ENCODE results near the gene VTN.

The VTN gene, protein sequence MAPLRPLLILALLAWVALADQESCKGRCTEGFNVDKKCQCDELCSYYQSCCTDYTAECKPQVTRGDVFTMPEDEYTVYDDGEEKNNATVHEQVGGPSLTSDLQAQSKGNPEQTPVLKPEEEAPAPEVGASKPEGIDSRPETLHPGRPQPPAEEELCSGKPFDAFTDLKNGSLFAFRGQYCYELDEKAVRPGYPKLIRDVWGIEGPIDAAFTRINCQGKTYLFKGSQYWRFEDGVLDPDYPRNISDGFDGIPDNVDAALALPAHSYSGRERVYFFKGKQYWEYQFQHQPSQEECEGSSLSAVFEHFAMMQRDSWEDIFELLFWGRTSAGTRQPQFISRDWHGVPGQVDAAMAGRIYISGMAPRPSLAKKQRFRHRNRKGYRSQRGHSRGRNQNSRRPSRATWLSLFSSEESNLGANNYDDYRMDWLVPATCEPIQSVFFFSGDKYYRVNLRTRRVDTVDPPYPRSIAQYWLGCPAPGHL

DNA sequence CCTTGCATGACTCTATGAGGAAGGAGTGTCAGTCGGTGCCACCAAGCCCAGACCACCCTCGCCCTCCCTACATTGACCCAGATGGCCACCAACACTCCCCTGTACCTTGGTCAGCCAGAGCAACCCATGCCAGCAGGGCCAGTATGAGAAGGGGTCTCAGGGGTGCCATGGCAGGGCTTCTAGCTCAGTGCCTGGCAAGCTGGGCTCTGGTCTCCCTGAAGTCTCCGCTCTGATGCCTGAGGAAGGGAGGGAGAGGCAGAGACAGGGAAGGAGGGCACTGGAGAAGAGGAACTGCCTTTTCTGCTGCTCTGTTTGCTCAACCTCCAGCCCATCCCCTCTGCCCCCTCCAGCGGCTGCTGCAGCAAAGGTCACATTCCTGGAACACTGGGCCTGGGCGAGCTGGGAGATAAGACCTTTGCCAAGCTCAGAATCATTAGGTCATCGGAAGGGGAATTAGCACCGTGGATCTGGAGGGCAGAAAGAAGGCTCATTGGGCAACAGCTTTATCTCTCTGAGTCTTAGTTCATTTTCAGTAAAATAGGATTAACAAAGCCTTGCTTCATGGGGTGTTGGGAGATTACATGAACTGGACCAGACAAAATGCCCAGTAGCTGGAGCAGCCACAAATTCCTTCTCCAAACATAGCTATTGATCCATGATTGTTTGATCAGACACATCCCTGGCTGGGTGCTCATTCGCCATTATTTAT is at the start of gene VTN:
TSS of gene VTN (minus strand) at position 273 of the 709 bp plus-strand sequence. CDS start at position 169, 104 bp downstream.
- DNase-seq (ENCODE audit: low read depth in 2 of 3, low spot score in 2 of 3): no peak

DNA sequence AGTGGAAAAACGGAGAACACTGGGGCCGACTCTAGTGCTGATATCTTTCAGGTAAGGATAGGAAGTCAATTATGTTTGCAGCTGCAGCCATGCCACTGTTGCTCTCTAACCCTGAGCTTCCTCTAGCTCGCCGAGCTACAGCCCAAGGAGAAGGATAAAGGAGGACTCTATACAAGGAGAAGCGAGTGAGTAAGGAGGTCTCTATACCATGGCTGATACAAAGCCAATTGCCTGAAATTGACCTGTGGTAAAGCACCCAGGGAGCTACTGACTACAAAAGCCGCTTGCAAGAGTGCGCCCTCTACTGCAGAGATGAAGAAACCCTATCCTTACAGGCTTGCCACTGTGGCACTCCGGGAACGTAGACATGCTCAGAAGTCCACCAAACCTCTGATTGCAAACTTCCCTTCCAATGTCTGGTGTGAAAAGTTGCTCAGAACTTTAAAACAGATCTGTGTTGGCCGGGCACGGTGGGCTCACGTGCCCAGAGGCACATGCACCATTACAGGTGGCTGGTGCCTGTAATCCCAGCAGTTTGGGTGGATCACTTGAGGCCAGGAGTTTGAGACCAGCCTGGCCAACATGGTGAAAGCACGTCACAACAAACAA is 46.7 kb upstream of the VTN start:
- peak in 1 of 3 experiments; percentile 17 for DNase-seq (ENCODE audit: low read depth in 2 of 3, low spot score in 2 of 3)

DNA sequence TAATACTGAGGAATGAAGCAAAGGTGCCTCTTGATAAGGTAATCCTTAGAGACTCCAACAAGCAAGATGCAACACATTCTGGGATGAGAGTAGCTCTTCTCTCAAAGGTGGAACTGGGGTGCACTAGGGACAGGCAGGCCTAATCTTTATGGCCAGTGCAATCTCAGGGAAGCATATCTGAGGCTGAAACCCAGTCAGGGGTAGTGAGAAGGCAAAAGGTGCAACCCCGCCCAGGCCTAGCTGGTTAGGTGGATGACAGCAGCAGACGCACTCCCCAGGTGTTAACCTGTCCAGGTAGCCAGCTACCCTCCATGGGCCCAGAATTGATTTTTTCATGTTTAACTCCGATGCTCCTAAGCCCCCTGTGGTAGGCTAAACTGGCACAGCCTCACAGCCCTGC is 45.8 kb upstream of the VTN start:
- DNase-seq (ENCODE audit: low read depth in 2 of 3, low spot score in 2 of 3): no peak

DNA sequence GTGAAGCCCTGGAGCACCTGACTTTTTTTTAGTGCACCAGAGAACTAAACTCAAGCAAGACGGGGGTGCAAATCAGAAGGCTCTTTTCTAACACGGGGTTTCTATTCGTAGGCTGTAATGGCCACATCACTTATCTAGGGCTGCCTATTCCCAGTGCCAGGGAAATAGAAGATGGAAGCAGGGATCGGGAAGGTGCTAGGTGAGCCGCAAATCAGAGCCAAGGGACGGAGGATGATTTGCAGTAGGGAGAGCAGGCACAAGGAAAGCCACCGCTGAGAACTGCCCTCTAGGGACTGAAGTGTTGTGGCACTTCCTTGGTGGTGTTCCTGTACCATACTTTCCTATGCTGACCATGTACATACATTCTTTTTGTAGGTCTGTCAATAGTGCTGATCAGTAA is 43.7 kb upstream of the VTN start:
- no peak for DNase-seq (ENCODE audit: low read depth in 2 of 3, low spot score in 2 of 3)

DNA sequence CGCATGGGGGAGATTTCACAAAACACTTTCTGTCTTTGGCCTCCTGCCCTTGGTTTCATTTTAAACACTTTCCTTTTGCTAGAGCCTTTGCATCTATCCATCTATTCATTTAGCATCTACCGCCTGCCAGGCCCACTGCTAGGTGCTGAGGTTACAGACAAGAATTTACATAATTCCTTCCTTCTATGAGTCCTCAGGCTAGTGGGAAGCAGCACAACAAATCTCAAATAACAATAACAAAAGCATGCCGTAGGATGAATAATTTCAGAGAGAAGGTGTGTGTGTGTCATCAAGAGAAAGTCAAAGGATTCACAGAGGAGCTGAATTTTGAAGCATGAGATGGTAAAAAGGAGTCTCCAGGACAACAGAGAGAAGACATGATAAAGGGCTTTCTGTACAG is 42.0 kb upstream of the VTN start:
- DNase-seq (ENCODE audit: low read depth in 2 of 3, low spot score in 2 of 3): no peak

DNA sequence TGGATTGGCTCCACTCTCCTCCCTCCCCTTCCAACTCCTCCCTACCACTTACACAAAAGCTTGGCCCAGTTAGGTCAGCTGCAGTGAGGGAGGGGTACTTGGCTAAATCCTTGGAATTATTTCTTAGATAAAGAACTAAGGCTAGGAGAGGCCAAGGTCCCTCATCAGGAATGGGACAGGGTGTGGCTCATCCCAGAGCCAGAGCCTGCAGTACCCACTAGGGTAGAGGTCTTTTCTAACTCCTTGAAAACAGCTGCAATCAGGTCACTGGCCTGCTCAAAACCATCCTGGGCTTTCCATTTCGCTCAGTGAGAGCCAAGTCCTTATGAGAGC is 37.8 kb upstream of the VTN start:
- no peak for DNase-seq (ENCODE audit: low read depth in 2 of 3, low spot score in 2 of 3)

DNA sequence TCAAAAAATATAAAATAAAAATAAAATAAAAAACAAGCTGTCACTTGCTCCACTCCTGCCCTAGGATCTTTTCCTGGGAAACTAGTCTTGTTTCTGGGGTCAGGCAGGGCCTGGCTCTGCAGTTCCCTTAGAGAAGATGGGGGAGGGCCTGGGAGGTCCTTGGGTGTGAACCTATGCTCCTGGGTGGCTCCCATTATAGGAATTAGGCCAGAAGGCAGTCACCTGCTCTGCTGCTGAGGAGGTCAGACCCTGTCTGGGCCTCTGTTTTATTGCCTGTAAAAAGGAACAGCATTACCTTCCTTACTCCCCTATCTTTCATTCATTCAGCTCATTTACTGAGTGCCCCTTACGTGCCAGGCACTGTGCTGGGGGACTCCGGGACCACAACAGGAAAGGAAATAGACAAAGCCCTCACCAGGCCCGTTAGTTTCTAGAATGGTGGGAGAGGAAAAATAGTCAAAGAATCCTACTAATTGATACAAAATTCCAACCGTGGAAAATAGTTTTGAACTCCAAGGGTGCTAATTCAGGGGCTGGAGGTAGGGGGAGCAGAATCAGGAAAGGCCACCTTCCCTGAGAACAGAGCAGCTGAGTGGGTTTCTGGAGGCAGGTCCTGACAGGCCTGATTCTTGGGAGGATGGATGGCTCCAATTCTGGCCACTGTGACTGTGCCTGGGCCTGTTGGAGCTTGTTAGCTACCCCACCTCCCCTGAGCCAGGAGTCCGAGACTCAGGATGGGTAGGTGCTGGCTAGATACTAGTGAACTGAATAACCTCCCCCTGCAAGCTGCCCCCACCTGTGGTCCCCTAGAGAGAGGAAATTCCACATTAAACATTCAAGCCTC is 37.2 kb upstream of the VTN start:
- no peak for DNase-seq (ENCODE audit: low read depth in 2 of 3, low spot score in 2 of 3)

DNA sequence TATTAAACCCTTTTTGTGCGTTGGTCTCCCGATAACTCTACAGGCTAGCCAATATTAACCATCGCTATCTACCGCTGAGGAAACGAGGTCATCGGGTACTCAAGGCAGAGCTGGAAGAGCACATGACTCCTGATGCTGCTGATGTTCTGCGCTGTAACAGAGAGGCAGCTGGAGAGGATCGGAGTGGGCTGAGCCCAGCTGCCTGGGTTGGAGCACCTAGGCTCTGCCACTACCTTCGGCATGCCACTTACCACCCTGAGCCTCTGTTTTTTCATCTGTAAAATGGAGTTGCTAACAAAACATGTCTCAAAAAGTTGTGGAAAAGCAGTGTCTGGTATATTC is 36.3 kb upstream of the VTN start:
- DNase-seq (ENCODE audit: low read depth in 2 of 3, low spot score in 2 of 3): no peak

DNA sequence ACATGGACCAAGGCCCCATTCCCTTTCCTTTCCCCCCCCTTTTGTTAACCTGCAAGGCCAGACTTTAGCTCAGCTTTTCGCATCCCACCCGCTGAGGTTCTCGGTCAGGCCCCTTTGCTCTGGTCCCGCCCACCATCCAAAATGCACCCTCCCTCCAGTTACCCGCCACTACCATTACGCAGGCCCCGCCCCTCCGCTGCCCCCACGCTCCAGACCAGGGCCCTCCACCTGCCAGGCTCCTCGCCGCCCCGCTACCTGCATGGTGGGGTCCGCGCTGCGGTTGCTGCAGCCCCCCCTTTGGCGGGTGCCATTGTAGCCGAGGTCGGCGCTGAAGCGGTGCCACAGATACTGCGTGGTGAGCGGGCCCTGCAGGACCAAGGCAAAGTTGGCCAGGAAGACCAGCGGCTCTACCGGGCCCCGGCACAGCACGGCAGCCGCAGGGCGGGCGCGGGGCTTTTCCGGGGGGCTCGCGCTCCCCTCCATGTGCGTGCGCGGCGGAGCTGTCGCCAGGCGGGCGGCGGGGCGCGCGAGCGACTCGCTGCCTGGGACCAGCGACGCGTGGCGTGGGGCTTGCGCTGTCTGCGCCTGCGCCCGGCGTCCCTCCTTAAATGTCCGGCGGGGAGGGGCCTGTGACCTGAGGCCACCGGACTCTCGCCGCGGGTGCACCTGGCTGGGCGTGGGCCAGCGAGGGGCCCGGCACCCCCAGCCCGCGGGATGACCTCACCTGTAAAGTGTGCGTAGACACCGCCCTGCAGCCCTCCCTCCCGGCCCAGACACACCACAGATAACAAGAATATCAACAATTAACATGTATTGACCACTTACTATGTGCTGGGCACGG is 35.7 kb upstream of the VTN start, which contains the start of gene SLC46A1:
TSS of gene SLC46A1 (minus strand) at position 581 of the 841 bp plus-strand sequence. CDS start at position 483, 98 bp downstream.
- DNase-seq (ENCODE audit: low read depth in 2 of 3, low spot score in 2 of 3): peak in 2 of 3 experiments; percentile 40 to 52

DNA sequence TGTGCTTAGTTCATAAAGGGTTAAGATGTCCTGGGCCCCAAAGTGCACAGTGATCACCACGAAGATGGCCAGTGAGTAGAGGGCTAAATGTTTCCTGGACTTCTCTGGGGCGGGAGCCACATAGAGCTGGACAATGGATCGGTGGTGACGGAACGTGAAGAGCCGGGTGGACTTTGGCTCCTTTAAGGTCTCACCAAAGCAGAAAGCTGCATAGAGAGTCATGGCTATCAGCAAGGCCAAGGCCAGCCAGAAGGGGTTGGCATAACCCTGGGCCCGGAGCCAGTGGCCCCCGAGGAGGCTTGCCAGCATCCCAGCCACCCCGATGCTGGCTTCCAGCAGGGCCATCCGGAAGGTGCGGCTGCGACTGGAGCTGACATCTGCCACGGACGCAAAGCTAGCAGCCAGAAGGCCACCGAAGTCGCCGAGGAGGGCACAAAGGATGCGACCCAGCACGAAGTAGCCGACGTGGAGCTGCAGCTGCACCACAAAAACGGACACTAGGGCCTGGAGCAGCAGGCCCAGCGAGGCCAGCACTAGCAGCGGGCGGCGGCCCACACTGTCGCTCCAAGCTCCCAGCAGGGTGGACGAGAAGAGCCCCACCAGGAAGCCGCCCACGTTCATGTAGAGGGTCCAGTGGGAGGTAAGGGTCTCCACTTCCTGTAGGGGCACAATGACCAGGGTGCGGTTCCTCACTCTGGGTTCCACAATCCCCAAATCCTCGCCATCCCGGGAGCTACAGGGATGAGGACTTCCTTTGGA is 34.9 kb upstream of the VTN start:
- no peak for DNase-seq (ENCODE audit: low read depth in 2 of 3, low spot score in 2 of 3)

DNA sequence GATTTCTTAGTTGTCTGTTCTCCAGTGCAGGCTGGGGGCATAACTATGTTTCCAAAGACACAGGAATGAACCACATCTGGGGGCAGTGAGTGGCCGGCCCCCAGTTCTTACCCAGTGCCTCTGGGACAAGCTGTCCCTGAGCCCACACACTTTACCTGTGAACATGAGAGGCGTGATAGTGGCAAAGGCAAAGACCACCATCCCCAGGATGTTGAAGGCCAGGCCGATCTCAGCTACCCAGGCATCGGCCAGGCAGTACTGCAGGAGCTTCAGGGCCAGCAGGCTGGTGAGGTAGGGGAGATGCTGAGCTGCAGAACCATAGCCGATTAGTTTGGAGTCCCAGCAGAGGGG is 34.3 kb upstream of the VTN start:
- DNase-seq (ENCODE audit: low read depth in 2 of 3, low spot score in 2 of 3): no peak

DNA sequence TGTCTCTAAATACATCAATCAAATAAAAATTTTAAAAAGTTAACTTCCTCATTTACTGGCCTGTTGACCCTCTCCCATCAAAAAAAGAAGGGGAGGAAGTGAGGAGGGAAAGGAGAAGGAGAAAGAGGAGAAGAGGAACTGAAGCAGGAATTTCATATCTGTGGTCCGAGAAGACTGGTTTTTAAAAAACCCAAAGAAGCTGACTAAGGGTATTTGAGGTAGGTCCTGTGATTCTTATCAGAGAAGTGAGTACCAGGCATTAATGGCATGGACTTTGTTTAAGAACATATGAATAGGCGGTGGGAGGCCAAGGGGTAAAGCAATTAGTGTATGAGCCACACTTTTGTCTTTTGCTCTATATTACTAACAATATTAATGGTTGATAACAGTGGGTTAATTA is 33.9 kb upstream of the VTN start:
- no peak for DNase-seq (ENCODE audit: low read depth in 2 of 3, low spot score in 2 of 3)

DNA sequence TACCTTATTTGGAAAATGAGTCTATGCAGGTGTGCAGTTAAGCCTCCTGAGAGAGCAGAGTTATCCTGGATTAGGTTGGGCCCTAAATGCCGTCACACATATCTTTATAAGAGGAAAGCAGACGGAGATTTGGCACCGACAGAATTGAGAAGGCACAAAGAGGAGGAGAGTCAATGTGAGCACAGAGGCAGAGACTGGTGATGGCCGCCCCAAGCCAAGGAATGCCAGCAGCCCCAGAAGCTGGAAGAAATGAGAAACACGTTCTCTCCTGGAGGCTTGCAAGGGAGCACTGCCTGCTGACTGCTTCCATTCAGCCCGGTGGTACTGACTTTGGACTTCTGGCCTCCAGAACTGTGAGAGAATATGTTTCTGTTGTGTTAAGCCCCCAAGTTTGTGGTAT is 32.7 kb upstream of the VTN start:
- DNase-seq (ENCODE audit: low read depth in 2 of 3, low spot score in 2 of 3): no peak

DNA sequence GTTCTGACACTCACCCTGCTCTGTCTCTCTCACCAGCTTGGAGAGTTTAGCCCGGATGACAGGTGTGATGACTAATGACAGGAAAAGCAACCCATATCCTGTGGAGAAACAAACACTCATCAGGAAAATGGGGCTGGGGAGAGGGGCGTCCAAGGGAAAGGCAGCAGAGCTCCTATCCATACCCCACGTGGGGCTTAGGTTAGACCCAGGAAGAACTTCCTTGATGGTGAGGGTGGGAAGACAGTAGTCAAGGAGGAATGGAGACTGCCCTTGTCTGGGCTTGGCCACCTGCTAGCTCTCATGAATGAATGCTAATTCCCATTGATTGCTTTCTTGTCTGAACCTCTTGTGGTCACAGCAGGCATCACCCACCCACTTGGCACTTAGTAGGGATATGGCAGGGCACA is 32.1 kb upstream of the VTN start:
- DNase-seq (ENCODE audit: low read depth in 2 of 3, low spot score in 2 of 3): no peak

DNA sequence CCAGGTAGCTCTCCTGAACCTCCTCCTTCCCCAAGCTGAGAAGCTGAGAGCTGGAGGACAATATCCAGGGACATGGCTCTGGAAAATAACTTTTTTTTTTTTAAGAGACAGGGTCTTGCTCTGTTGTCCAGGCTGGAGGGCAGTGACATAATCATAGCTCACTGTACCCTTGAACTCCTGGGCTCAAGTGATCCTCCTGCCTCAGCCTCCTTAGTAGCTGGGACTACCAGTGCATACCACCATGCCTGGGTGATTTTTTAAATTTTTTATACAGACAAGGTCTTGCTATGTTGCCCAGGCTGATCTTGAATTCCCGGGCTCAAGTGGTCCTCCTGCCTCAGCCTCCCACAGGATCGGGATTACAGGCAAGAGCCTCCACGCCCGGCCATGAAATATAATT is 29.7 kb upstream of the VTN start:
- DNase-seq (ENCODE audit: low read depth in 2 of 3, low spot score in 2 of 3): no peak

DNA sequence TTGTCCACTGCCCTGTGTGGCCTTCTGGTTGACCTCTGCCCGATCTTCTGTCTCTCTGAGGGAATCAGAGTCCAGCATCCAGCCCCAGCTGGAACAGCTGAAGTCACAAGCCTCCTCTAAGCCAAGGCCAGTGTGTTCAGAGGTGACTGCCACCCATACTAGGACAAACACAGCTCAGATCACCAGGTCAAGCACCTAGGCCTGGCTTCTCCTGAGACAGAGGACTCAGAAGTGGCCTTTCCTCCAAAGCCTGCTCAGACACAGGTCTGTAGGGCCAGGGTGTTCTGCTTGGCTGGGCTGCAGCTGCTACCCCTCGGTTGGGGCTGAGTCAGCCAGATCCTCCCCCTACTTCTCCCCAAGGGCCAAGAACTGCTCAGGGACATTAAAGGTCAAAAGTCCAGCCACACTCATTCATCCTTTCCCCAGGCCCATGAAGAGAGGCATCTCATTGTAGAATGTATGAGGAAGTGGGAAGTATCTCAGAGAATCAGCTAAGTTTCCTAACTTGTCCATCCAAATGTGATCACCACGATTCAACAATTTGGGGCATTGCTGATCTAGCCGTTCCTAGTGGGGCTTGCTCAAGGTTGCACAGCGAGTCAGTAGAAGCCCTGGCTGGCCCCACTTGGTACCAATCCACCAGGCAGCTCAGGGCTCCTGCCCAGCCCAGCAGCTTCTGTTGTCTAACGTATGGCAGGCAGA is 28.3 kb upstream of the VTN start:
- DNase-seq (ENCODE audit: low read depth in 2 of 3, low spot score in 2 of 3): no peak

DNA sequence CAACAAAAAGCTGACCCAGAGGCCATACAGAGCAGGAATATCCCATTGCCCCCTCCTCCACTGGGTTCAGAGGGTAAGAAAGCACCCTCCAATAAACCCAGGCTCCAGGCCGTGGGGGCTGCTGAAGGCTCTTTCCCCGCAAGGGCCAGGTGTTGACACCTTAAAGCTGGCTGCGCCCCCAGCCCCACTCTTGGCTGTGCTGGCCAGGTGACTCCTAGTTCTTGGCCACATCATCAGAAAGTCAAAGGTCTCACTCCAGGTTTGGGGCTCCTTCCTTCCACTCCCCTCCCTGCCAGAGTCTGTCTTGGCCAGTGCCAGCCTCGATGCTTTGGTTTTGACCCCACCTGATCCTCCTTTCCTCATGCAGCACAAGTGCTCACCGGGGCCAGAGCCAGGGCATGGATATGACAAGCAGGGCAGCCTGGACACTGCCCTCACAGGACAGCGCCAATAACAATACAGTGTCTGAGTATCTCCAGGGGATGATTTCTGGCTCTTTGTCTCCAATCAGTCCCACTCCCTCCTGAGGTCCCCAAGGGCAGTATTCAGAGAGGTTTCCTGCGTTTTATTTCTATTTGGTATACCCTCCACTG is 27.7 kb upstream of the VTN start:
- DNase-seq (ENCODE audit: low read depth in 2 of 3, low spot score in 2 of 3): no peak

DNA sequence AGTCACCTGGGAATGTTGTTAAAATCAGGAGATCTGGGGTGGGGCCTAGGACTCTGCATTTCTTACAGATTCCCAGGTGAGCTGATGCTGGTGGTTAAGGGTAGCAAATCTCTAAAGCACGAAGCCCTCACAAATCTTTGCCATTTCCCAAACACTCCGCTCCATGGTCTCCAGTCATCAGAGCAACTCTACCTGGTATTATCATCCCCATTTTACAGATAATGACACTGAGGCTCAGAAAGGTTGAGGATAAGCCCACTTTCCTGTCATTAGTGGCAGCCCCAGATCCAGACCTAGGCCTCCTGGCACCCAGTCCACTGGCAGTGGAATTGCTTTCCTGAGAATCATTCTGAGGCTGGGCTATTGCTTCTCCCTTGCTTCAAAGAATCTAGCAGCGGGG is 27.2 kb upstream of the VTN start:
- DNase-seq (ENCODE audit: low read depth in 2 of 3, low spot score in 2 of 3): no peak

All from activated CD8-positive, alpha-beta memory T cell treated with anti-CD3 and anti-CD28 coated beads for 48 hours (primary cell).